DND-41 (cell line): ENCODE data around the gene CCR7.
"Not testable (repeated sequence)": the region's sequence is repeated elsewhere in the genome, so short reads cannot be mapped to it uniquely, and the experiment has no call there.

Experiments
- ATAC-seq: fragments of 200-7000 bp; cut with Tn5 transposase; 3 replicates; pipeline ENCODE4 v1.9.1; 2021; ENCODE audit warnings: low read depth; ENCODE audit not compliant: insufficient read depth
- DNase-seq: peaks from one replicate; pipeline ENCODE4 v3.0.0-alpha.2; 2020
- H2AFZ ChIP-seq: 2 replicates; pipeline ENCODE4 v1.6.0; 2012; ENCODE audit warnings: low read depth, low read length
- H3K27ac ChIP-seq: 2 replicates; pipeline ENCODE4 v1.5.1; 2012; ENCODE audit warnings: low read length, inconsistent platforms
- H3K27me3 ChIP-seq: fragments of 200-600 bp; sonication (generic); 2 replicates; pipeline ENCODE4 v1.6.0; 2012; ENCODE audit warnings: low read length, mild to moderate bottlenecking, inconsistent platforms; ENCODE audit not compliant: insufficient read depth, poor library complexity
- H3K36me3 ChIP-seq: 2 replicates; pipeline ENCODE4 v1.5.1; 2012; ENCODE audit warnings: low read length, inconsistent platforms; ENCODE audit not compliant: insufficient read depth
- H3K4me1 ChIP-seq: 2 replicates; pipeline ENCODE4 v1.5.1; 2012; ENCODE audit warnings: mild to moderate bottlenecking, low read length; ENCODE audit not compliant: insufficient read depth
- H3K4me2 ChIP-seq: 2 replicates; pipeline ENCODE4 v1.6.0; 2012; ENCODE audit warnings: mild to moderate bottlenecking, moderate library complexity, low read length, inconsistent platforms; ENCODE audit not compliant: insufficient read depth
- H3K4me3 ChIP-seq, 2 experiments: fragments of 200-600 bp in 1 of 2; shearing (Covaris generic) in 1 of 2; 2 replicates each; pipeline ENCODE4 v1.5.1; 2012 to 2016; ENCODE audit warnings: inconsistent platforms in 2 of 2, low read length in 2 of 2, mild to moderate bottlenecking in 2 of 2, low read depth in 1 of 2, moderate library complexity in 1 of 2
- H3K79me2 ChIP-seq: 2 replicates; pipeline ENCODE4 v1.6.0; 2012; ENCODE audit warnings: low read length, inconsistent platforms; ENCODE audit not compliant: insufficient read depth
- H3K9ac ChIP-seq: 2 replicates; pipeline ENCODE4 v1.6.0; 2012; ENCODE audit warnings: low read depth, mild to moderate bottlenecking, inconsistent platforms, low read length, moderate library complexity
- H3K9me3 ChIP-seq: 2 replicates; pipeline ENCODE4 v1.5.1; 2012; ENCODE audit warnings: low read length, moderate library complexity, mild to moderate bottlenecking, inconsistent platforms; ENCODE audit not compliant: insufficient read depth, severe bottlenecking
- H4K20me1 ChIP-seq: 2 replicates; pipeline ENCODE4 v1.6.0; 2012; ENCODE audit warnings: low read length; ENCODE audit not compliant: insufficient read depth
- EZH2 ChIP-seq: IDR thresholded peaks from 3 replicates; pipeline ENCODE4 v1.6.1; 2012; ENCODE audit warnings: borderline replicate concordance, low read depth, mild to moderate bottlenecking, moderate library complexity, low read length, inconsistent platforms; ENCODE audit not compliant: severe bottlenecking
- TF ChIP-seq, protein P1 (sequence below): IDR thresholded peaks from 2 replicates; pipeline ENCODE4 v1.5.1; 2012; ENCODE audit warnings: borderline replicate concordance, low read length, moderate library complexity, mild to moderate bottlenecking; ENCODE audit not compliant: poor library complexity, severe bottlenecking; ENCODE audit errors: extremely low read depth

Gene CCR7

DNA sequence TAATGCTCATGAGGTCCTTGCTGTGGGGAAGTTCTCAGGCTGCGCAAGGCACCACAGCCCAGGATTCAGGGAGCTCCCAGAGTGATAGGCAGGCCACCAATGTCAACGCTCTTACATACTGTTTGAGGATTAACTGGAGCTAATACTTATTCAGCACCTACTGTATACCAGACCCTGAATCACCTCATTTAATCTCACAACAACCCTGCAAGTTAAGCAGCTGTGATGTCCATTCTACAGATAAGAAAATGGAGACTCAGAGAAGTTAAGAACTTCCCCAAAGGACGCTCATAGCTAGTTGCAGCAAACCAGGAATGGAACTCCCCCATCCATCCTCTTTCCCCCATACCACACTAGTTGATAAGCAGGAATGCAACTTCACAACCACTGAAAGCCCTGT, 25.5 kb upstream of the CCR7 start:
- Histone ChIP-seq H3K4me2 (no peak overlapping the region), H2AFZ (no peak overlapping the region), H3K9me3 (no peaks in the 10 kb centered on the region), H3K4me1 (no peaks in the 10 kb centered on the region), H4K20me1 (no peaks in the 10 kb centered on the region), H3K27ac (no peak overlapping the region), H3K4me3 (no peak overlapping the region), H3K79me2 (no peaks in the 10 kb centered on the region), H3K36me3 (no peaks in the 10 kb centered on the region), H3K27me3 (no peaks in the 10 kb centered on the region), H3K9ac (no peak overlapping the region)
- TF ChIP-seq, protein P1, sequence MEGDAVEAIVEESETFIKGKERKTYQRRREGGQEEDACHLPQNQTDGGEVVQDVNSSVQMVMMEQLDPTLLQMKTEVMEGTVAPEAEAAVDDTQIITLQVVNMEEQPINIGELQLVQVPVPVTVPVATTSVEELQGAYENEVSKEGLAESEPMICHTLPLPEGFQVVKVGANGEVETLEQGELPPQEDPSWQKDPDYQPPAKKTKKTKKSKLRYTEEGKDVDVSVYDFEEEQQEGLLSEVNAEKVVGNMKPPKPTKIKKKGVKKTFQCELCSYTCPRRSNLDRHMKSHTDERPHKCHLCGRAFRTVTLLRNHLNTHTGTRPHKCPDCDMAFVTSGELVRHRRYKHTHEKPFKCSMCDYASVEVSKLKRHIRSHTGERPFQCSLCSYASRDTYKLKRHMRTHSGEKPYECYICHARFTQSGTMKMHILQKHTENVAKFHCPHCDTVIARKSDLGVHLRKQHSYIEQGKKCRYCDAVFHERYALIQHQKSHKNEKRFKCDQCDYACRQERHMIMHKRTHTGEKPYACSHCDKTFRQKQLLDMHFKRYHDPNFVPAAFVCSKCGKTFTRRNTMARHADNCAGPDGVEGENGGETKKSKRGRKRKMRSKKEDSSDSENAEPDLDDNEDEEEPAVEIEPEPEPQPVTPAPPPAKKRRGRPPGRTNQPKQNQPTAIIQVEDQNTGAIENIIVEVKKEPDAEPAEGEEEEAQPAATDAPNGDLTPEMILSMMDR, result no peak
- TF ChIP-seq EZH2, result no peak
- DNase-seq, result no peak
- no peak for ATAC-seq

GRCh38 chr17:40588552-40588951, 23.3 kb upstream of the CCR7 start:
- TF ChIP-seq, protein P1, result no peak
- no peak for TF ChIP-seq EZH2
- Histone ChIP-seq H3K36me3 (no peaks in the 10 kb centered on the region), H3K9me3 (no peaks in the 10 kb centered on the region), H3K79me2 (no peaks in the 10 kb centered on the region), H3K9ac (no peak overlapping the region), H3K4me3 (no peak overlapping the region), H4K20me1 (no peaks in the 10 kb centered on the region), H3K4me1 (no peaks in the 10 kb centered on the region), H3K4me2 (no peak overlapping the region), H3K27ac (no peak overlapping the region), H3K27me3 (no peaks in the 10 kb centered on the region), H2AFZ (no peak overlapping the region)
- no peak for DNase-seq
- no peak for ATAC-seq

GRCh38 chr17:40586264-40586663, 21.0 kb upstream of the CCR7 start:
- not testable (repeated sequence) for ATAC-seq, H3K27ac ChIP-seq, H2AFZ ChIP-seq, H3K79me2 ChIP-seq, H3K9me3 ChIP-seq, H3K4me2 ChIP-seq, H3K9ac ChIP-seq, H4K20me1 ChIP-seq, H3K36me3 ChIP-seq, H3K27me3 ChIP-seq, H3K4me3 ChIP-seq, DNase-seq
- H3K4me1 ChIP-seq, result peaks cover 19% of the 10 kb centered on the region

GRCh38 chr17:40584950-40585349, 19.7 kb upstream of the CCR7 start:
- not testable (repeated sequence) for H3K9me3 ChIP-seq, H3K27ac ChIP-seq, H3K4me3 ChIP-seq, DNase-seq, ATAC-seq, H3K9ac ChIP-seq, H3K79me2 ChIP-seq, H2AFZ ChIP-seq, H4K20me1 ChIP-seq, H3K4me2 ChIP-seq, H3K27me3 ChIP-seq, H3K36me3 ChIP-seq
- H3K4me1 ChIP-seq, result peaks cover 22% of the 10 kb centered on the region
